GM19240 (cell line): ENCODE measurements around the gene CLMP.
"Not testable (repeated sequence)": the region's sequence is repeated elsewhere in the genome, so short reads cannot be mapped to it uniquely, and the experiment has no call there.

Source experiments
- DNase-seq: peaks from one replicate; pipeline ENCODE4 v3.0.0; 2011; ENCODE audit warnings: low spot score; ENCODE audit not compliant: insufficient read length

Gene CLMP

GRCh38 chr11:123218451-123218850, 23.4 kb upstream of the CLMP start:
- DNase-seq: no peak

- no peak for DNase-seq
Measured at GRCh38 chr11:123217897-123218296, 22.8 kb upstream of the CLMP start.

DNA sequence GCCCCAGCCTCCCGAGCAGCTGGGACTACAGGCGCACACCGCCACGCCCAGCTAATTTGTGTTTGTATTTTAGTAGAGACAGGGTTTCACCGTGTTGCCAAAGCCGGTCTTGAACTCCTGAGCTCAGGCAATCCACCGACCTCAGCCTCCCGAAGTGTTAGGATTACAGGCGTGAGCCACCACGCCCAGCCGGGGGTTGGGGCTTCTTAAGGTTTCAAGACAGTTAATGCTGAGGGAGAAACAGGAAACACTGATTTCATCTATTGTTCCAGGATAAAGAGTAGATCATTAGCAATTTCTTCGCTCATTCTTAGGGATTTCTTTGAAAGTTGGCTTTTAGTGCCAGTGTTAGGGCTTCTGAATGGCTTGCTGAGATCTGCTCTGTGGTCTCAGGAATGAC, 21.2 kb upstream of the CLMP start:
- no peak for DNase-seq

- DNase-seq: no peak
Measured at GRCh38 chr11:123214940-123215339, 19.9 kb upstream of the CLMP start.

- DNase-seq: no peak
Measured at GRCh38 chr11:123214396-123214795, 19.3 kb upstream of the CLMP start.

DNA sequence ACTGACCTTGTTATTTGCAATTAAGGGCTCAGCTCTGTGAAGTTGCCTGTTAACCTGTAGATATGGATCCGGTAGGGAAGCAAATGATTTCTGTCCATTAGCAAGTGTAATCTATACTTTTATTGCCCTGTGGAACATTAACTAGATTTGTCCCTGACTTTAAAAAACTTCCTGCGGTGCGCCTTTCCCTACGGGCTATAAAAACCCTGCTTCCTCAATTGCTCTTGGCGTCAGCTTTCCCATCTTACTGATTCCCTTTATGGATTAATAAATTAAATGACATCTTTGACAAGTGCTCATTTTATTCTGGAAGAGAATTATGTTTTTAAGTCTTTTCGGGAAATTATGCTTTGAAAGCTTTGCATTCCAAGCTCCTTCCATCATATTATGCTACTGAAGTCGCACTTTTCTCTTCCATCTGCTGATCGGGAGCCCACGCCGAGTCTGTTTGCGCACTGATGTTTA, 18.3 kb upstream of the CLMP start:
- no peak for DNase-seq

GRCh38 chr11:123212406-123212805, 17.4 kb upstream of the CLMP start:
- no peak for DNase-seq

- DNase-seq: no peak
Measured at GRCh38 chr11:123211981-123212380, 16.9 kb upstream of the CLMP start.

DNA sequence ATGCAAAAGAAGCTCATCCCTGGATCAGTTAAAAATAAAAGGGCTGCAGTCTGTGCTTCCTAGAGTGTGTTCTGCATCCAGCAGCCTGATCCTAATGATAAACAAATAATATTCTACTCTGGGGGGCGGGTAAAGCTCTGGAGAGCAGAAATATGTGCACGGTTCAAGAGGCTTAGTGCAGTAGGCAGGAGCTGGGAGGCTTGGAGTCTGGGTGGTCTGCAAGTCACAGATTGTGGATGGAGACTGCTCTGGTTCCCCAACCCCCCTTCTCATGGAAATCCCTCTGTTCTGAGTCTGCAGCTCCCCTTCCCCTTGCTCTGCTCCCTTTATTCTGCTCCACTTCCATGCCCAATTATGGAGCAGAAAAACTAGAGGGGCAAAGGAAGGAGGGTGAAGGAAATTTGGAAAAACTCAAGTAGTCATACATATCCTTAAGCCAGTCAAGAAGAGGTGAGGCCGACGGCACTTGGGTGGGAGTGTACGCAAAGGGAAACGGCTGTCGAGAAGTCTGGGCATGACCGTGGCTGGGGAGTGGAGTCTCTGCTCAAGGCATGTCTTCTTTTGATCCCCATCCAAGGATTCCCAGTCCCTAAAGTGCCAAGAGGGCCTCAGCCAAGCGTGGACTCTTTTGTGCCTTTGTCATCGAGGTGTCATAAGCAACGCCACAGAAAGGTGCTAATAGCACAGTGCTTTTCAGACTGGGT, 16.3 kb upstream of the CLMP start:
- no peak for DNase-seq

- no peak for DNase-seq
Measured at GRCh38 chr11:123209591-123209990, 14.5 kb upstream of the CLMP start.

GRCh38 chr11:123206791-123207434, 11.9 kb upstream of the CLMP start:
- DNase-seq: no peak

DNA sequence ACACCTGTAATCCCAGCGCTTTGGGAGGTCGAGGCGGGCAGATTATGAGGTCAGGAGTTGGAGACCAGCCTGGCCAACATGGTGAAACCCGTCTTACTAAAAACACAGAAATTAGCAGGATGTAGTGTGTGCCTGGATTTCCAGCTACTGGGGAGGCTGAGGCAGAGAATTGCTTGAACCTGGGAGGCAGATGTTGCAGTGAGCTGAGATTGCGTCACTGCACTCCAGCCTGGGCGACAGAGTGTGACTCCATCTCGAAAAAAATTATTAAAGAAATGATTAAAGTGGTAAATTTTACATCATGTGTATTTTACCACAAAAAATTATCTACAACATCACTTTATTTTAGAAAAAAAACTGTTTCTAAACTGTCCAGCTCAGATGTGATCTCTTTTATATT, 11.0 kb upstream of the CLMP start:
- not testable (repeated sequence) for DNase-seq

- DNase-seq: no peak
Measured at GRCh38 chr11:123203934-123204333, 8.9 kb upstream of the CLMP start.

DNA sequence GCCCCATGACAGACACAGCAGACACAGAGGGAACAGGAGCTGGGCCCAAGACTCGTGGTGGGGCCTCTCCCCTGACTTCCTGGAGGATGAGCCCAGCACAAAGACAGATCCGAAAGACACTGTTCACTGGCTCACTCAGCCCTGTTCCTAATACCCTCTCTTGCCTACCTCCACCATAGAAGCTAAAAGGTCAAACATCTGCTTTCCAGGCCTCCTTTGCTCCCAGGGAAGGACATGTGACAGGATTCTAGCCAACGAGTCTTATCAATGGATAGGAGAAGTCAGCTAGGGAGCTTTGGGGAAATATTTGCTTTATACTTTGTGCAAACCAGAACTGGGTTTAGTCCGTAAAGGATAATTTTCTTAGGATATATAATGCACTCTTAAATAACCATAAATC, 8.4 kb upstream of the CLMP start:
- no peak for DNase-seq

DNA sequence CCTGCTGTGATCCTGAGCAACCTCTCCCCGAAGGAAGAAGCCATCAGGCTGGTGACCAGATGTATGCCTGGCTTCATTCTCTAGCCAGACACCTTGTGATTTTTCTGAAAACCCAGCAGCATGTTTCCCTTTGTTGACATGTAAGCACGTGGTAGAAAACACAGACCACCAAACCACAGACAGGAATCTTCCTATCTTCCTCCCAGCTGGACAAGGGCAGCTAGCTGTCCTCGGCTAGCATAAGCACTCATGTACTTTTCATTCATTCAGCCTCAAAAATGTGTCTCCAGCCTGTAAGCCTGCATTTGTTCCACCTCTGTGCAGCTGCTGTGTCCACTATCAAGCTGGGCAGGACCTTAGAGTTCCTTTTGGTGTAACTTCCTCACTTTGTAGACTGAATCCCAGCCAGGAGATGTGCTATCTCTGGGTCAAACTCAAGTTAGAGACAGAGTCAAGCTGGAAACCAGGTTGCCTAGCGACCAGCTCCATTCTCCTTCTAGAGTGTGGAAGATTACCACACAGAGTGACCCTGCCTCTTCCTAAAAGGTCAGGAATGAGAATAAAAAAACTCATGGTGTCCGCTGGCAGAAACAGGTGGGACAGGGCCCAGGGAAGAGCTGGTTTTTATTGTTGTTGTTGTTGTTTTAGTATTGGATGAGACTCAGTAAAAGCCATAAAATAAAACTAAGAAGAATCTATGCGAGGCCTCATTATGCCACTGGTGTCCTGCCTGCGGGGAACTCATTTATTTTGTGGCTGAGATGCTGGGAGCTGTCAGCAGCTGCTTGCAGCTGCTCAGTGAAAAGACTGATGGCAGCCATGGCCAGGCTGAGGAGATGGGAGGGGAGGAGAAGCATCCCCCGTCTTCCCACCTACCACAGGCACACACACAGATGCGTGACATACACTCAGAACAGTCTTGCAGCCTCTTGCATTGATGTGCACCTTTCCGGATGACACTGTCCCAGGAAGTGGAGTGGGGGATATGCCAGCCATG, 7.4 kb upstream of the CLMP start:
- DNase-seq: no peak

DNA sequence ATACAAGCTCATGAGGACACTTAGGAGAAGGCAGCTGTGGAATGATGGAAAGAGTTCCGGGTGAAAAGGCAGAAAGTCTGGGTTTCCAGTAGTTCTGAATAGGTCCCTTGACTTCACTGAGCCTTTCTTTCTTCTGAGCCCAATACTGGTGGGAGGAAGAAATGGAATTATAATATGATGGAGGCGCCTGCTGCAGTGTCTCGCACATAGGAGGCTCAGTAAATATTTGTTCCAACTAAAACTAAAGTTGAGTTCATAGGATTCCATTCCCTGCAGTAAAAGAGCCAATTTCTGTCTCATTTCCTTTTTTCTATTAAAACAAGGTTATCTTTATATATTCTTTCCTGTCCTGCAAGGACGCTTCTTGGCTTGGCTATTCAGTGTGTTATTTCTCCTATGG, 5.2 kb upstream of the CLMP start:
- no peak for DNase-seq

- DNase-seq: no peak
Measured at GRCh38 chr11:123197711-123198110, 2.7 kb upstream of the CLMP start.

DNA sequence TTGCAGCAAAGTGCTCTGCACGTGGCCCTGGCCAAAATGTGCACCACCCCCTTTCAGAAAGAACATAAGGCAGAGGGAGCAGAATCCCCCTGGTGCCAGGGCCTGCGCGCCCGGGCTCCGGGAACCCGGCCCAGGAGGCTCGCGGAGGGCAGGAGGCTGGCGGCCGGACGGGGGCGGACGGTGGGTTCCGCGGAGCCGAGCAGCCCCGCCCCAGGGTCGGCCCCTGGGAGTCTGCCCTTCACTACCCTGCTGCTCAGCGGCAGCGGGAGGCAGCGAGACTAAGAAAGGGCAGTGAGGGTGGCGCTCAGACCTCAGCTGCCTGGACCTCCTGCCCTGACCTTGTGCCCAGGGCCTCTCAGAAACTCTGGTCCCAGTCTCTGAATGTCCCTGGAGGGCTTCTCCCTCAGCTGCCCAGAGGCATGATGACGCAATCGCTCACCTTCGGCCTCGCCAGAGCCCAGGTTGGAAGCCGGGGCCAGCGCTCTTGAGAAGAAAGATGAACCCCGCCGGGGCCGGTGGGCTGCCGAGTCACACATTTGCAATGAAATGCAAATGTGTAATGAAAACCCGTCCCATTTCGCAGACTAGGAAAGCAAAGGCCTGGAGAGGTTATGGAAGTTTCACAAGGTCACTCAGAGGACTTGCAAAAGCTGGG, 1.1 kb upstream of the CLMP start:
- DNase-seq: no peak

- no peak for DNase-seq
Measured at GRCh38 chr11:123194337-123195187, 486 bp downstream of the CLMP start.

DNA sequence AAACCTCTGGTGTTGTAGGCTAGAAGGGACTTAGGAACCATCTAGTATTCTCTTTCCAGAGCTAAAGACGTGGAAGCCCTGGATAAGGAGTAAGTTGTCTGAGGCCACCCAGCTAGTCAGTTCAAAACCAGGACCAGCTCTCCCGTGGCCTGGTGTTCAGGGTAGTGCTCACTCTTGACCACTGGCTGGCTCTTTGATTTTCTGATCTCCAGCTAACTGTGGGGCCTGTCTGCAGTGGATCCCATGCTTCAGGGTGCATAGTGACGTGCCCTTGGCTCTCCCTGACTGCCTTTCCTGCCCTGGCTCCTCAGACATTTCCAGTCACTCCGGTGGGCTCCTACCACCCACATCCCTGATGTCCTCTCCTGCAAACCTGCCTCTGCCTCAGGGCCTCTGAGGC, 1.3 kb downstream of the CLMP start:
- no peak for DNase-seq

GRCh38 chr11:123191939-123192338, 3.1 kb downstream of the CLMP start:
- no peak for DNase-seq
